ENCODE measurements around the gene SPON1. TPM values are rescaled to one million over a fixed set of nuclear protein-coding genes. Genes with fewer than 3 reads are reported as not detected.

Gene SPON1
- total RNA-seq, 4 donors from 2014 or later, result 42.6 to 74.0 (median 56.1) TPM

GRCh38 chr11:13942971-13943381 is 19.5 kb upstream of the SPON1 start:
- H3K27me3 ChIP-seq, result no peaks in the 10 kb centered on the region
- no peaks in the 10 kb centered on the region for H3K9me3 ChIP-seq
- H3K4me1 ChIP-seq, result no peaks in the 10 kb centered on the region
- H3K27ac ChIP-seq, result no peak overlapping the region
- in situ Hi-C loops (cut with MboI; ENCODE audit: low pct_ligation_motif_present in 1 of 4, low pct_unique_long_range_greater_than_20kb in 1 of 4, low sequenced_read_pairs in 3 of 4) (no loop called here), intact Hi-C loops (cut with DNase I; ENCODE audit: low total_unique reads) (no loop called here)
- no peak overlapping the region for H3K4me3 ChIP-seq
- no peak for TF ChIP-seq CTCF (IDR thresholded peaks at IDR 0.05)
- no peak for TF ChIP-seq POLR2AphosphoS5 (IDR thresholded peaks at IDR 0.05)
- TF ChIP-seq EP300 (IDR thresholded peaks at IDR 0.05; ENCODE audit: low read depth), result no peak
- no peaks in the 10 kb centered on the region for H3K36me3 ChIP-seq
- no peak for DNase-seq

DNA sequence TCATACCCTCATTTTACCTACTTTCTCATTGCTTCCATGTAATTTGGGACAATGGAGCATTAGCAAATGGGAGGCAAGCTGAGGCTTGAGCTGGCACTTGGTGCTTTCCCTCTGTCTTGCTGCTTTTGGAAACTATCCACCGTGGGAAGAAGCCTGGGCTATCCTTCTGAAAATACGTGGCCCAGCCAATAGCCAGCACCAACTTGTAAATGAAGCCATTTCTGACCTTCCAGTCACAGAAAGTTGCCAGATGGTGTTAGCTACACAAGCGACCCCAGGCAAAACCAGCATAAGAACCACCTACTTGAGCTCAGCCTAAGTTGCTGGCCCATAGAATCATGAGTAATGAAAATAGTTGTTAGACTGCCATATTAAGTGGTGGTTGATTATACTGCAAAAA is 18.5 kb upstream of the SPON1 start:
- WGBS, 2 donors (ENCODE audit: low coverage in 1 of 2), result 65% methylated on average over 3 of the region's 3 CpGs; no CpG with 5 or more reads in 1 of the 2 donors
- H3K27me3 ChIP-seq, result no peaks in the 10 kb centered on the region
- H3K36me3 ChIP-seq, result no peaks in the 10 kb centered on the region
- intact Hi-C loops (cut with DNase I; ENCODE audit: low total_unique reads) (no loop called here), in situ Hi-C loops (cut with MboI; ENCODE audit: low pct_ligation_motif_present in 1 of 4, low pct_unique_long_range_greater_than_20kb in 1 of 4, low sequenced_read_pairs in 3 of 4) (no loop called here)
- DNase-seq, result no peak
- H3K9me3 ChIP-seq, result no peaks in the 10 kb centered on the region
- H3K4me3 ChIP-seq, result no peak overlapping the region
- TF ChIP-seq POLR2A (IDR thresholded peaks at IDR 0.05), result no peak
- TF ChIP-seq CTCF (IDR thresholded peaks at IDR 0.05), result no peak
- no peak for TF ChIP-seq POLR2AphosphoS5 (IDR thresholded peaks at IDR 0.05)
- TF ChIP-seq EP300 (IDR thresholded peaks at IDR 0.05; ENCODE audit: low read depth), result no peak
- no peaks in the 10 kb centered on the region for H3K4me1 ChIP-seq
- H3K27ac ChIP-seq, result no peak overlapping the region

- DNase-seq, result no peak
- no peaks in the 10 kb centered on the region for H3K9me3 ChIP-seq
- in situ Hi-C loops (cut with MboI; ENCODE audit: low pct_ligation_motif_present in 1 of 4, low pct_unique_long_range_greater_than_20kb in 1 of 4, low sequenced_read_pairs in 3 of 4), result no loop called here
- TF ChIP-seq POLR2AphosphoS5 (IDR thresholded peaks at IDR 0.05) (no peak), EP300 (IDR thresholded peaks at IDR 0.05; ENCODE audit: low read depth) (no peak), POLR2A (IDR thresholded peaks at IDR 0.05) (no peak), CTCF (IDR thresholded peaks at IDR 0.05) (no peak)
- no peaks in the 10 kb centered on the region for H3K36me3 ChIP-seq
- H3K4me1 ChIP-seq, result no peaks in the 10 kb centered on the region
- no peaks in the 10 kb centered on the region for H3K27me3 ChIP-seq
- intact Hi-C loops (cut with DNase I; ENCODE audit: low total_unique reads), result no loop called here
- no peak overlapping the region for H3K27ac ChIP-seq
- no peak overlapping the region for H3K4me3 ChIP-seq
- WGBS, 2 donors (ENCODE audit: low coverage in 1 of 2), result 65 to 70% methylated on average over 2 to 3 of the region's 3 CpGs
These were observed 17.6 kb upstream of the SPON1 start for GRCh38 chr11:13944911-13945425.

DNA sequence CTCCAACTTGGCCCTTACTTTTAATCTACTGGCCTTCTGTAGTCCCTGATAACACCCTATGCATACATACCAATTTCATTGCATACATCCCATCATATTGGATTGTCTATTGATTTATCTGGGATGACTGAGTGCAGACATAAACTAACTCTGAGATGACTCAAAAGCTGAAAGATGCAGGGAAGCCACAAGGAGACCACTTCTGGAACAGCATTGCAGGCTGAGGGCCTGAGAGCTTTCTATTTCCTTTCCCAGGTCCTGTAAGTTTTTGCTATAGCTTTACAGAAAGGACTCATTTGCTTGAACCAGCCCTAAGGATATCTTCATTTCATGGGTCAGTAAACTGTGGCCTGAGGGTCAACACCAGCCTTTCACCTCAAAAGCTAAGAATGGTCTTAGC is 15.1 kb upstream of the SPON1 start:
- Histone ChIP-seq H3K4me1 (no peaks in the 10 kb centered on the region), H3K36me3 (no peaks in the 10 kb centered on the region), H3K9me3 (no peaks in the 10 kb centered on the region), H3K4me3 (no peak overlapping the region), H3K27me3 (no peaks in the 10 kb centered on the region), H3K27ac (no peak overlapping the region)
- TF ChIP-seq EP300 (IDR thresholded peaks at IDR 0.05; ENCODE audit: low read depth) (no peak), POLR2AphosphoS5 (IDR thresholded peaks at IDR 0.05) (no peak), CTCF (IDR thresholded peaks at IDR 0.05) (no peak), POLR2A (IDR thresholded peaks at IDR 0.05) (no peak)
- intact Hi-C loops (cut with DNase I; ENCODE audit: low total_unique reads), result no loop called here
- in situ Hi-C loops (cut with MboI; ENCODE audit: low pct_ligation_motif_present in 1 of 4, low pct_unique_long_range_greater_than_20kb in 1 of 4, low sequenced_read_pairs in 3 of 4), result no loop called here
- no peak for DNase-seq

All from transverse colon (tissue), 4 donors.